Subcutaneous abdominal adipose tissue (tissue), 5 donors: ENCODE results near the gene MAP2K6.

Experiments used
- H3K27ac ChIP-seq: one replicate; pipeline ENCODE4 v1.7.0; 2013; ENCODE audit warnings: low read depth, mild to moderate bottlenecking, inconsistent platforms, low read length, moderate library complexity
- H3K27me3 ChIP-seq, 5 donors: one replicate each; pipeline ENCODE4 v1.7.0; 2013; ENCODE audit warnings: low read length in 5 of 5, inconsistent platforms in 1 of 5; ENCODE audit not compliant: control insufficient read depth in 5 of 5, insufficient read depth in 4 of 5
- H3K36me3 ChIP-seq, 5 donors: one replicate each; pipeline ENCODE4 v1.7.0; 2013; ENCODE audit warnings: low read length in 5 of 5; ENCODE audit not compliant: control insufficient read depth in 5 of 5, insufficient read depth in 5 of 5
- H3K4me1 ChIP-seq, 5 donors: one replicate each; pipeline ENCODE4 v1.7.0; 2013; ENCODE audit warnings: low read length in 5 of 5, mild to moderate bottlenecking in 3 of 5, moderate library complexity in 1 of 5; ENCODE audit not compliant: control insufficient read depth in 5 of 5, insufficient read depth in 5 of 5
- H3K4me3 ChIP-seq, 5 donors: one replicate each; pipeline ENCODE4 v1.7.0; 2013; ENCODE audit warnings: low read length in 5 of 5, low read depth in 1 of 5
- H3K9ac ChIP-seq, 5 donors: one replicate each; pipeline ENCODE4 v1.7.0; 2013; ENCODE audit warnings: low read length in 5 of 5, mild to moderate bottlenecking in 4 of 5, moderate library complexity in 3 of 5
- H3K9me3 ChIP-seq, 5 donors: one replicate each; pipeline ENCODE4 v1.7.0; 2013; ENCODE audit warnings: low read length in 5 of 5; ENCODE audit not compliant: control insufficient read depth in 5 of 5
- donor health status: healthy.
- donor health status: healthy.
- donor health status: healthy.
- donor health status: healthy.
- donor health status: healthy.

The MAP2K6 gene

GRCh38 chr17:69451416-69452394 is 37.2 kb downstream of the MAP2K6 start:
- no peaks in the 10 kb centered on the region for H3K9me3 ChIP-seq
- H3K4me1 ChIP-seq = peaks cover 0 to 18% (median 13%) of the 10 kb centered on the region in 5 donors
- H3K27me3 ChIP-seq = no peaks in the 10 kb centered on the region
- no peak overlapping the region for H3K9ac ChIP-seq
- no peak overlapping the region for H3K4me3 ChIP-seq
- no peak overlapping the region for H3K27ac ChIP-seq
- H3K36me3 ChIP-seq = peaks cover 0 to 2% (median 0%) of the 10 kb centered on the region in 5 donors

- Histone ChIP-seq H3K27me3 (no peaks in the 10 kb centered on the region), H3K9ac (no peak overlapping the region), H3K9me3 (no peaks in the 10 kb centered on the region), H3K27ac (no peak overlapping the region), H3K36me3 (peaks cover 0 to 2% (median 0%) of the 10 kb centered on the region in 5 donors), H3K4me3 (no peak overlapping the region), H3K4me1 (peaks cover 0 to 16% (median 10%) of the 10 kb centered on the region in 5 donors)
These were observed 38.3 kb downstream of the MAP2K6 start for GRCh38 chr17:69452664-69453260.

DNA sequence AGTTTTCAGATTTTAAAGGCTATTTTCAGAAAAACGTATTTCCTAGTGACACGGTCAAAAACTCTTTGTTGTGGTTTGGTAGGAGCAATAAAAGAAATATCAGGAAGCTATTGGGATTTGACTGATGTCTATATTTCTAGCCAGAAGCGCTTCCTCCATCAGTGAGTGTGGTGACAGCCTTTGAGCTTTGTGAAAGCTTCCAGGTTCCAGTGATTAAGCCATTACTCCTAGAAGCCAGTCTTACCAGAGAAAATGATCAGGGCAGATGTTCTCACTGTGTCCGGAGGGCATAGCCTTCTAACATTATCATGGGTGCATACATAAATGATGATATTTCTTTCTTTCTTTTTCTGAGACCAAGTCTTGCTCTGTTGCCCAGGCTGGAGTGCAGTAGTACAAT is 39.6 kb downstream of the MAP2K6 start:
- H3K9ac ChIP-seq = no peak overlapping the region
- peaks cover 0 to 6% (median 0%) of the 10 kb centered on the region in 5 donors for H3K4me1 ChIP-seq
- H3K27me3 ChIP-seq = no peaks in the 10 kb centered on the region
- peaks cover 0 to 2% (median 0%) of the 10 kb centered on the region in 5 donors for H3K36me3 ChIP-seq
- H3K9me3 ChIP-seq = no peaks in the 10 kb centered on the region
- no peak overlapping the region for H3K27ac ChIP-seq
- no peak overlapping the region for H3K4me3 ChIP-seq

DNA sequence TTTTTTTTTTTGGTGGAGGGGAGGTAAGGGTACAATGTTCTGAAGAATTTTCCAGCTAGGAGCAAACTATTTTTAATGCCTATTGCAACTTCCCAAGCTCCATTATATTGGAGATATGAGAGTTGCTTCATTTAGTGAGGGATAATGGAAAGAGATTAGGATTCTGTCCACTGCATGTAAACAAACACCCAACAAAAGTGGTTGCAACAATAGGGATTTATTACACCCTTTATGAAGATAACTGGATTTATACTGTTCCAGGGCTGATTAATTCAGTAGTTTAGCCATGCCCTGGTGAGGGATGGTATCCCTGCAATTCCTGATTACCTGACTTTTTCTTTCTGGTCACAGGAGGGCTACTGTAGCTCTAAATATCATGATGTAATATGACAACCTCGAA is 40.5 kb downstream of the MAP2K6 start:
- H3K4me3 ChIP-seq = no peak overlapping the region
- H3K9me3 ChIP-seq = no peaks in the 10 kb centered on the region
- peaks cover 0 to 2% (median 0%) of the 10 kb centered on the region in 5 donors for H3K36me3 ChIP-seq
- H3K27me3 ChIP-seq = no peaks in the 10 kb centered on the region
- no peak overlapping the region for H3K27ac ChIP-seq
- H3K4me1 ChIP-seq = peaks cover 0 to 6% (median 0%) of the 10 kb centered on the region in 5 donors
- no peak overlapping the region for H3K9ac ChIP-seq

DNA sequence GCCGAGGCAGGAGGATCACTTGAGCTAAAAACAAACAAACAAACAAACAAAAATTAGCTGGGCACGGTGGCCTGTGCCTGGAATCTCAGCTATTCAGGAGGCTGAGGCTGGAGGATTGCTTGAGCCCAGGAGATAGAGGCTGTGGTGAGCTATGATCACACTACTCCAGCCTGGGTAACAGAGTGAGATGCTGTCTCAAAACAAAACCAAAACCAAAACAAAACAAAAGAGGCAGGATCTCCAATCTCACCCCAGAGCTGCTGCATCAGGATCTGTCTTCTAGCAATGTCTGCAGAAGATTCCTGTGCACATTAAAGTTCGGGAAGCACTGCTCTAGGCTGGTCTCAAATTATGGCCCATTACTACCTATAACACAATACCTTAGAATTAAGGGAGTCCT is 43.1 kb downstream of the MAP2K6 start:
- Histone ChIP-seq H3K36me3 (peaks cover 0 to 2% (median 0%) of the 10 kb centered on the region in 5 donors), H3K27ac (no peak overlapping the region), H3K4me1 (peaks cover 0 to 6% (median 0%) of the 10 kb centered on the region in 5 donors), H3K4me3 (no peak overlapping the region), H3K27me3 (no peaks in the 10 kb centered on the region), H3K9me3 (no peaks in the 10 kb centered on the region), H3K9ac (no peak overlapping the region)

DNA sequence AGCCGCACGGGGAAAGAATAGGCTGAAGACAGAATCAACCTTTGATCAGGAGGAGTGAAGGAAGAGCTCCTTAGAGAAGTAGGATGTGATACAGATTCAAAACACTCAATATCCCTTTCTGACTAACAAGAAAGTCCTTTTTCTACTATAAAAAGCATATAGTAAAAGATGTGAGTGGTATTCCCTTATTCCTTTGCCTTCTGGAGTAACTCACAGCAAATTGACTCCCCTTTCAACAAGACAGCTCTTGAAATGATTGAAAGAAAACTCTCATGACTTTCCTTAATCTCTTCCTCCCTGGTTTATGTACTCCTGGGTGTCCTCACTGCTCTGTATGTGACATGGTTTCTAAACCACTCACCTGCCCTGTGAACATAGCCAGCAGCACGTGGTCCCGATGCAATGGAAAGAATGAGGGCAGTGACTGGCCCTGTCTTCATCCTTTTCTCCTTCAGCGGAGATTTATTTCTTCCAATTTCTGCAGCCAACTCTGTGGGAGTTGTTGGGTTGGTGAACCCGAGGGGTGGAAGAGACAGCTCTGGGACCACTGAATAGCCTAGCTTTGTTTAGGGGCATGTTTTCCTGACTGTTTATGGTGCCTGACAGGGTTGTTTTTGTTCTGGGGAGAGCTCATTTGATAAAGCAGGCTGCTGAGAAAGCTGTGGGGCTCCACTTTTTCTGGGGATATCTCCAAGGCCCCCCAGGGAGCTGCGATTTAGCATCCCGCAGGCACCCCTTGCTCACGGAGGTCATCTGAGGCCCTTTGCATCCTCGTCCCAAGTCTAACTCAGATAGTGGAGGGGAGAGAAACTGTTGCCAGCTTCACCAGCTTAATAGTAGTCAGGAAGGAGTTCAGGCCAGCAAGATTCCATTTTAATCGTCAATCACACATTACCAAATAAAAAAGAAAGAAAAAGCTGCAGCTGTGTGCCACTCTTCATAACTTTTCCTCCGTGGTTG is 46.7 kb downstream of the MAP2K6 start:
- Histone ChIP-seq H3K9ac (no peak overlapping the region), H3K4me1 (peaks cover 0 to 4% (median 0%) of the 10 kb centered on the region in 5 donors), H3K36me3 (no peaks in the 10 kb centered on the region), H3K27me3 (no peaks in the 10 kb centered on the region), H3K27ac (no peak overlapping the region), H3K4me3 (no peak overlapping the region), H3K9me3 (no peaks in the 10 kb centered on the region)

DNA sequence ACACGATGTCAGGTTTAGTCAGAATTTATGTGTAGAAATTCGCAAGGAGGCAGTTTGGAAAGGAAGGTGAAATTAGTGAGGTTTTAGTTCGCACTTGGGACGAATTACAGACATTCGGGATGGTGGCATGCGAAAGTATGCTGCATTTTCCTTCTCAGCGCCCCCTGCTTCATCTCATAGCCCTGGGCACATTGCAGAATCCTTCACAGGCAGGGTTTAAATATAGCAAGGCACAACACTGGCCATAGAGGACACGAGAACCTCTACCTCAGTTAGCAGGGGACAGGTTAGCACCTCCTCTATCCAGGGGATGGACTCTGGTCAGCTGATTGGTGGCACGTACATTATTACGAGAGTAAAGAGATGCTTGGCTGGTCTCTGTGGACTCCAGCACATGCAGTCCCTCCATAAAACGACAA is 47.5 kb downstream of the MAP2K6 start:
- H3K9ac ChIP-seq = no peak overlapping the region

GRCh38 chr17:69462882-69463281 is 48.4 kb downstream of the MAP2K6 start:
- Histone ChIP-seq H3K9ac (no peak overlapping the region), H3K4me3 (no peak overlapping the region), H3K27ac (no peak overlapping the region), H3K27me3 (no peaks in the 10 kb centered on the region), H3K36me3 (no peaks in the 10 kb centered on the region), H3K9me3 (no peaks in the 10 kb centered on the region), H3K4me1 (peaks cover 0 to 4% (median 0%) of the 10 kb centered on the region in 5 donors)

More for the DNA sequence above, 47.5 kb downstream of the MAP2K6 start:
- Histone ChIP-seq H3K4me1 (peaks cover 0 to 4% (median 0%) of the 10 kb centered on the region in 5 donors), H3K9me3 (no peaks in the 10 kb centered on the region), H3K4me3 (no peak overlapping the region), H3K27ac (no peak overlapping the region), H3K27me3 (no peaks in the 10 kb centered on the region), H3K36me3 (no peaks in the 10 kb centered on the region)

GRCh38 chr17:69466451-69466850 is 52.0 kb downstream of the MAP2K6 start:
- H3K9ac ChIP-seq = no peak overlapping the region
- no peak overlapping the region for H3K27ac ChIP-seq
- H3K36me3 ChIP-seq = peaks cover 0 to 3% (median 0%) of the 10 kb centered on the region in 5 donors
- no peak overlapping the region for H3K4me3 ChIP-seq
- peaks cover 0 to 4% (median 0%) of the 10 kb centered on the region in 5 donors for H3K4me1 ChIP-seq
- no peaks in the 10 kb centered on the region for H3K9me3 ChIP-seq
- no peaks in the 10 kb centered on the region for H3K27me3 ChIP-seq
